NCI-H69 (cell line): Measurements from ENCODE around the gene CD302.
A peak's percentile ranks its signal among the peaks of the same experiment; 100 is the strongest.
"Not testable (repeated sequence)": the region's sequence is repeated elsewhere in the genome, so short reads cannot be mapped to it uniquely, and the experiment has no call there.

ENCODE experiments used
- DNase-seq: peaks from one replicate; lab custom pipeline; 2025; lab: John Stamatoyannopoulos, UW

The CD302 gene

GRCh38 chr2:159793326-159793725 is 4.7 kb downstream of the CD302 start:
- no peak for DNase-seq

DNA sequence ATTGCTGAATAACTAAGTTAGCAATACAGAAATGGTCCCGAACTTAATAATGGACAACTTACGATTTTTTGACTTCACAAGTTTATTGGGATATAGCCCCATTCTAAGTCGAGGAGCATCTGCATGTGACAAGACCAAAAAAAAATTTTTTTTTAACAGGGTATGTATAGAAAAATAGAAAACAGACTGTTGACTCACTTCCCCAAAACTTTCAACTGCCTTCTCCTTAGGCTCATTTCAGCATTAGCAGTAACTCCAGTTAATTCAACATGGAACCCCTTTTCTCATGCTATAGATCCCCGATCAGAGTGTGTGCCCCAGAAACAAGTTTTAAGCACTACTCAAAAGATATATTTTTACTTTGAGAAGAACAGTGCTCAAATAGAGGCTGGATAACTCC is 5.4 kb downstream of the CD302 start:
- no peak for DNase-seq

DNA sequence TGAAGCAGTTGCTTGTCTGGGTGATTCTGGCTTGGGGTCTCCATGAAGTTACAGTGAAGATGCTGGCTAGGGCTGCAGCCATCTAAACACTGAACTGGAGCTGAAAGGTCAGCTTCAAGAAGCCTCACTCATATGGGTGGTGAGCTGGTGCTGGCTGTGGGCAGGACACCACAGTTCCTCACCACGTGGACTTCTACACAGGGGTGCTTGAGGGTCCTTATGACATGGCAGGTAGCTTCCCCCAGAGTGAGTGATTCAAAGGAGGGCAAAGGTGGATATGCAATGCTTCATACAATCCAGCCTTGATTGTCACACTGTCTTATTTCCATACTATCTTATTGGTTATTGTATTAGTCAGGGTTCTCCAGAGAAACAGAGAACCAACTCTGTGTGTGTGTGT is 6.0 kb downstream of the CD302 start:
- DNase-seq: no peak

GRCh38 chr2:159790323-159790722 is 7.7 kb downstream of the CD302 start:
- DNase-seq: no peak

GRCh38 chr2:159788253-159788652 is 9.8 kb downstream of the CD302 start:
- DNase-seq: no peak

DNA sequence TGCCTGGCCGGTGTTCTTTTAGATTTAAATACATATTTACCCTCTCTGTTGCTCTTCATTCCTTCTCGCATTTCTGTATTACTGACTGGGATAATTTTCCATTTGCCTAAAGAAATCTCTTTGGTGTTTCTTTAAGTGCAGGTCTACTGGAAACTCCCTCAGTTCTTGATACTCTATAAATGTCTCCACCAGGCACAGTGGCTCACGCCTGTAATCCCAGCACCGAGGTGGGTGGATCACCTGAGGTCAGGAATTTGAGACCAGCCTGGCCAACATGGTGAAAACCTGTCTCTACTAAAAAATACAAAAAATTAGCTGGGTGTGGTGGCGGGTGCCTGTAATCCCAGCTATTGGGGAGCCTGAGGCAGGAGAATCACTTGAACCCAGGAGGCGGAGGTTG is 10.4 kb downstream of the CD302 start:
- DNase-seq: not testable (repeated sequence)

DNA sequence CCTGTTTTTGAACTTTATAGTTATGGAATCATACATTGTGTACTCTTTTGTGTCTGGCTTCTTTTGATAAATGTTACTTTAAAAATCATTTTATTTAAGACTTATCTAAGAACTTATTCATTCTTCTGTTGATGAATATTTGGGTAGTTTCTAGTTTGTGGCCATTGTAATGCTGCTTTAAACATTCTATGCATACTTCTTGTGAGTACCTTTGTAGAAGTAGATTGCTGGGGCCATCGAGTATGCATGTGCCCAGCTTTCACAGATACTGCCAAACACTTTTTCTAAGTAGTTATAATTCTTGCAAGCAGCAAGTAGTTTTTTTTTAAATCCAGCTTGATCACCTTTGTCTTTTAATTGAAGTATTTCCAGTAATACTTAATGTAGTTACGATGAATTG is 11.1 kb downstream of the CD302 start:
- DNase-seq: no peak

GRCh38 chr2:159785195-159785594 is 12.8 kb downstream of the CD302 start:
- DNase-seq: no peak

GRCh38 chr2:159784744-159785143 is 13.3 kb downstream of the CD302 start:
- DNase-seq: not testable (repeated sequence)

DNA sequence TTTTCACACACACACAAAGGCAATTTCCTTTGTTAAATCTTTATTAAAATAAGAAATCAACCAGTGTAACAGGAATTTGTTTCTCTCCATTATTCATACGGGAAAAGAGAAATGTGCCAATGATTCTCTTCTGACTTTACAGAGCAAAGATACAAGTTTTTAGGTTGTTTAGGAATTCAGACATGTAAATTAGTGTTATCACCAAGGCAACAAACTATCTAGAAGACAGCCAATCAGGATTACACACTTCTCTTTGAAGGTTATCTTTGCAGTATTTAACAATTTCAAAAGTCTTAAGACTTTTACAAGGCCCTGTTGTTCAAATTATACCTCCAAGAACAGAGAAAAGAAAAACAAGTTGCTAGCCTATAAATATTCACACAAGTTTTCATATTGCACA is 14.5 kb downstream of the CD302 start:
- no peak for DNase-seq

- no peak for DNase-seq
Observed at GRCh38 chr2:159776321-159776720, 21.7 kb downstream of the CD302 start.

DNA sequence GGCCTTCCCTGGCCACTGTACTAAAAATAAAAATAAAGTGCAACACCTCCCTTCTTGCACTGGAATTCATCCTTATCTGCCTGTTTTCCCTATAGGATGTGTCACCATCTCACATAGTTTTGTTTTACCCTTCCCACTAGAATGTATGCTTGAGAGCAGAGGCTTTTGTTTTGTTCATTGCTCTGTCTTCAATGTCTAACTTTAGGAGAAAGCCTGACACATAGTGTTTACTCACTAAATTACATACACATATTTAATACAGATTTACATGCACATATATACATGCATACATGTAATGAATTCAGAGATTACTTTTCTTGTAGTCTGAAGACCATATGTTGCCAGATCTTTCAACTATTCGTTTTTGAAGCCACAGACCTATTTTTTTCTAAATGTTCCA is 23.0 kb downstream of the CD302 start:
- DNase-seq: no peak

DNA sequence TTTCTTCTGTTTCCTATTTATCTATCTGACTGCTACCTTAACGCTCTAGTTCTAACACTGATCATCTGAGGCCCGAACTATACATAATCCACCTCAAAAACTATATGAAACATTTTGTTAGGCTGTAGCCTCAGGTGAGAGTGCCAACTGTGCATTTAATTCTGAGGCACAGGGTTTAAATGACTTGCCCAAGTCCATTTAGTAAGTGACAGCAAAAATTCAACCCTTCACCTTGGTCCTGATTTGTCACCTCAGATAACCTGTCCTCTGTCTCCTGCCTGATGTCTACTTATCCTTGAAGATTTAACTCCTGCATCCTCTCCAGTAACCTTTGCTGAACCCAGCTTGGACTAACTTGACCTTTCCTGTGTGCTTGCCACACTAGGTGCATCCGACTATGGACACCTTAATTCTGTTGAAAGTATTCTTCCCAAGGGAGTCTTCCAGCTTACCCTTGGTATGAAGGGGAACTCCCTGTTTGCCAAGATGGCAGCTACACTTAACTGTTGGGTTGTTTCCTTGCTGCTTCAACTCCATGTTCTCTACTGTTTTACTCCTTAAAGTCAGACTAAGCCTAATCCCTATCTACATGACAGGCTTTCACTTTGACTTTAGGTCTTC is 23.5 kb downstream of the CD302 start:
- DNase-seq: peak; percentile 7

- DNase-seq: no peak
Observed at GRCh38 chr2:159773886-159774285, 24.1 kb downstream of the CD302 start.

DNA sequence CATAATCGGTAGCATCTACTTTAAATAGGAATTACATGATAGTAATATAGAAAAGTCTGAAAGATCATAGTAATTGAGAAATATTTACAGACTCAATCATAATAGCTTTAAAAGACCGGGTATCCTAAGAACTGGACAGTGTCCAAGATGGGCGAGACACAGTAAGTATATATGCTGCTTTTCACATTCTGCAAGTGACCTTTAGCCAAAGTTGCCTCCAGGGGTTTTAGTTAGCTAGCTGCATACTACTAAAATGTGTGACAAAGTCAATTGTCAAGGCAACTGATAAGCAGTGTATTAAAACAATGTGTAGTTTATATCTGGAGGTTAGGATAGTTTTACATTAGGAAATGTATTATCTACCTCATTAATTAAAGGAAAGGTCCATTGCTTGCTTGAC is 24.6 kb downstream of the CD302 start:
- DNase-seq: peak; percentile 61

- no peak for DNase-seq
Observed at GRCh38 chr2:159769147-159769546, 28.9 kb downstream of the CD302 start.

- no peak for DNase-seq
Observed at GRCh38 chr2:159762075-159762474, 35.9 kb downstream of the CD302 start.

DNA sequence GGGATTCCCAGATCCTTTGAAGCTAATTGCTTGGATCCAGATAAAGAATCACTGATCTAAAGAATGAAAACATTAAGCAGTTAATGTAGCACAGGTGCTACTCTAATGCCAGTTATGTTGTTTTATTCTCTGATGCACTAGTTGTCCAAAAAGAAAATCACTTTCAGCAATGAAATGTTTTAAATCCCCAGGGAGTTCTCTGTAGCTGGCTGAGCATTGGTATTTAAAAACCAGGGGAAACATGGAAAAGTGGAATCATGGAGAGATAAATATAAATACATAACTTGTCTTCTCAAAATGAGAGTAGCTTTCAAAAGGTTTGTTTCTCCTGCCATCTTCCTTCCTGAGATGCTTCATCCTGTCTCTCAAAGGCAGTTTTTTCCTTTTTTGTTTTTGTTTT is 37.7 kb downstream of the CD302 start:
- DNase-seq: no peak

DNA sequence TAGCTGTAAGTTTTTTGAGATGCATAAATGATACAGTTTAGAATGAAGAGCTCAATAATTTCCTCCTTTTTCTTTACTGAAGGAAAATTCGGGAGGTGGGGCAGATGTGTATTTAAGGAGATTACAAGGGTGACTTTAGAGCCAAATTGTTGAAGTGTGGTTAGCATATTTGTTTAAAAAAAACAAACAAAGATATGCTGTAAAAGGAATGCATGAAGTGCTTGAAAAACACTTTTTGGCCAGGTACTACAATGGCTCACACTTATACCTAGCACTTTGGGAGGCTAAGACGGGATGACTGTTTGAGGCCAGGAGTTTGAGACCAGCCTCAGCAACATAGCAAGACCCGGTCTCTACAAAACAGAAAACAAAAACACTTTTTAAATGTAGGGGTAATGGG is 38.4 kb downstream of the CD302 start:
- no peak for DNase-seq

GRCh38 chr2:159758686-159759085 is 39.3 kb downstream of the CD302 start:
- DNase-seq: no peak

DNA sequence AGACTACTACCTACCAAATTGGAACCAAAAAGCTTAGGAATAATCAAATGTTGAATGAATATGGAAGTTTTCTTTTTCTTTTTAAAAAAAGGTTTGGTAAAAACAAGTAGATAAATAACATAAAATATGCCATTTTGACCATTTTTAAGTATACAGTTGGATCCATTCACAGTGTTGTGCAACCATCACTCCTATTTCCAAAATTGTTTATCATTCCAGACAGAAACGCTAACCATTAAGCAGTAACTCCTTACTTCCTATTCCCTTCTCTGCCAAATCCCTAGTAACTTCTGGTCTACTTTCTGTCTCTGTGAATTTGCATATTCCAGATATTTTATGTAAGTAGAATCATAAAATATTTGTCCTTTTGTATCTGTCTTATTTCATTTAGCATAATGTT is 39.8 kb downstream of the CD302 start:
- DNase-seq: no peak

DNA sequence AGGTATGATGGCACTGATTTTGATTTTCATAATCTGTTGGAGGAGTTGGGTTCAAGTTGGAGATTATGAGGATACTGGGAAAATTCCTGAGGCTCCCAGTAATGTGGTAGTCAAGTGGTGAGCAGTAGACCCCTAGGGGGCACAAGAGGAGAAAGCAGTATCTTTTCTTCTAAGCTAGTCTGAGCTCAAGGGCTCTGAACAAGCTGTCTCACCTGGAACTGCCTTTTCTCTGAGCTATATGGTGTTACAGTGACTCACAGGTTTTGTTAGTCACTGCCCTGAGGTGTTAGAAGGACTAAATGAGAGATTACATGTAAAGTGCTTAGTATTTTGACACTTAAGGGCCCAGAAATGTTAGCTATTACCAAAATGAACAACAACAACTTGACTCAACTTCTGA is 42.2 kb downstream of the CD302 start:
- DNase-seq: peak; percentile 46

DNA sequence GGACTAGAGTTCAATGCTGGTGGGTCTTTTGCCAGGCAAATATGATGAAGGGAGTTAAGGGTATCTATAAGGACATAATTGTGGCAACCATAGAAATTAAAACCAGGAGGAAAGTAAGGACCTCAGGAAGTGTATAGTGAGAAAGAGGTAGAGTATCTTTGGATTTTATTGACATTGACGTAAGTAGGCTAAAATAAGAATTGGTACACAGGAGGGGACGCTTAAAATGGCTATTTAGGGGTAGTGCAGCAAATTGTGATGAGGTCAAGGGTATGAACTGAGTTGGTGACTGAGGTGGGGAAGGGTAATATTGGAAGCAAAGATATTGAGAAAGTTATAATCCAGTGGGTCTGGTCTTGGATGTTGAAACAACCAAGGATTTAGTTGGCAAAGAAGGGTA is 43.0 kb downstream of the CD302 start:
- DNase-seq: no peak

GRCh38 chr2:159753797-159754196 is 44.2 kb downstream of the CD302 start:
- DNase-seq: no peak

- no peak for DNase-seq
Observed at GRCh38 chr2:159750873-159751272, 47.1 kb downstream of the CD302 start.
